ENCODE data around the gene EPHA1.

EPHA1 gene

DNA sequence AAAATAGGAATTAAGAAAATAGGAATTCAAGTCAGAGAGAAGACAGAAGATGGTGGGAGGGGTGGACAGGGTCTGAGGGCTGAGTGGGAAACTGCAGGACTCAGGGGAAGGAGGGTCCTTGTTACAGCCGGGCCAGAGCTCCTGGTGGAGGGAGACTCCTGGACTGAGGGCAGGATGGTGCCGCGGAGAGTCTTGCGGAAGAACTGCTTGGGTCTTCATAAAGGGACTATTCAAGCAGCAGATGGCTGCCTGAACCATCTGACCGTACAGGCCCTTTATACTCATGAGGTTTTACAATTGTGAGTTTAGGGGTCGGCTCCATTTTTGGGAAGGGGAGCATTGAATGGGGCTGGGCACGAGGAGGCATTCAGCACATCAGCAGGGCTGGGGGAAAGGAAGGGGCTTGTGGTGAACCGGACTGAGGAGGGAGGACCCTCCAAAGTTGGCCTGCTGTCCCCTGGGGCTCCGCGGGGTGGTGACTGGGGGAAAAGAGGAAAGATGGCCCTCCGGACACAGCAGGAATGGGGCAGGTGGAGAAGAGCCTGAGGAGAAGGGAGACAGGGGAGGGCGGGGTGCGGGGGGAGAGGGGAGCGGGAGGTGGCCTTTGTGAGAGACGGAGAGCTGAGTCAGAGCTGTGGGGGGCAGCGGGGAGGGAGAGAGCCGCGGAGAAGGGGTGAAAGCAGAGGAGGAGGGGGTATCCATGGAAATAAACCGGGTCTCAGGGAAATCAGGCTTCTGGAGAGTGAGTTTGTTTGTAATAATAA, 47.7 kb downstream of the EPHA1 start (continued):
- TF ChIP-seq ZIC2 (tag by site-specific recombination; IDR thresholded peaks at IDR 0.05), result peak; percentile 48
- no peak for TF ChIP-seq ZNF133 (tag by site-specific recombination; IDR thresholded peaks at IDR 0.05)
- TF ChIP-seq, protein P1, sequence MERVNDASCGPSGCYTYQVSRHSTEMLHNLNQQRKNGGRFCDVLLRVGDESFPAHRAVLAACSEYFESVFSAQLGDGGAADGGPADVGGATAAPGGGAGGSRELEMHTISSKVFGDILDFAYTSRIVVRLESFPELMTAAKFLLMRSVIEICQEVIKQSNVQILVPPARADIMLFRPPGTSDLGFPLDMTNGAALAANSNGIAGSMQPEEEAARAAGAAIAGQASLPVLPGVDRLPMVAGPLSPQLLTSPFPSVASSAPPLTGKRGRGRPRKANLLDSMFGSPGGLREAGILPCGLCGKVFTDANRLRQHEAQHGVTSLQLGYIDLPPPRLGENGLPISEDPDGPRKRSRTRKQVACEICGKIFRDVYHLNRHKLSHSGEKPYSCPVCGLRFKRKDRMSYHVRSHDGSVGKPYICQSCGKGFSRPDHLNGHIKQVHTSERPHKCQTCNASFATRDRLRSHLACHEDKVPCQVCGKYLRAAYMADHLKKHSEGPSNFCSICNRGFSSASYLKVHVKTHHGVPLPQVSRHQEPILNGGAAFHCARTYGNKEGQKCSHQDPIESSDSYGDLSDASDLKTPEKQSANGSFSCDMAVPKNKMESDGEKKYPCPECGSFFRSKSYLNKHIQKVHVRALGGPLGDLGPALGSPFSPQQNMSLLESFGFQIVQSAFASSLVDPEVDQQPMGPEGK (tag by site-specific recombination; IDR thresholded peaks at IDR 0.05), result no peak
- TF ChIP-seq ZNF76 (tag by site-specific recombination; IDR thresholded peaks at IDR 0.05; ENCODE audit: borderline replicate concordance, low read depth), result no peak
- no peak for TF ChIP-seq ZNF202 (tag by site-specific recombination; IDR thresholded peaks at IDR 0.05; ENCODE audit: borderline replicate concordance)

DNA sequence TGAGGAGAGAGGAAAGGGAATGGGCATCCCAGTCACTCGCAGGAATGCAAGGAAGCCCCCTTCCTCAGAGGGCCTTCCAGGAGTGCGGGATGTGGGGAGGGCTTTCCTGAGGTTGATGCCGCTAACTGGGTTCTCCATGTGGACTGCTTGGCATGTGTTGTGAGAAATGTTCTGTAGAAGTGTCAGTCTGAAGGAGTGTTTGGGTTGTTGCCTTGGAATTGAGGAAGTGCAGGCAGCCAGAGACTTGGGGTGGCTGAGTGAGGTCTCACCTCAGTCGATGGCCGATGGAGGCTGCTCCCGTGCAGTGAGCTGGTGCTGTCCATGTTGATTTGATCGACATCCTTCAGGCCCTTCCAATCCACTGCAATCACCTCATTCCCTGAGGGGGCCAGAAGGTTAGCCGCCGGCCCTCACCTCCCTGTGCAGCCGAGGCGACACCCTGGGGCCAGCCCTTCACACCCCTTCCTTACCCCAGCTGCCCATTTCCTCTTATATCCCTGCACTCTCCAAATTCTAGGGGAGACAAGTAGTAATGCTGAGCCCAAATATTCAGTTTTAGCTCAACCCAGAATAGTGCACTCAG, 48.8 kb downstream of the EPHA1 start:
- H3K36me3 ChIP-seq (ENCODE audit: control insufficient read depth in 2 of 2, insufficient read depth in 1 of 2, low read length in 2 of 2), result peaks cover 0 to 32% of the 10 kb centered on the region in 2 experiments; a peak in 1 of 3 replicates
- TF ChIP-seq SCRT1 (tag by site-specific recombination; IDR thresholded peaks at IDR 0.05; ENCODE audit: borderline replicate concordance) (no peak), ZEB2 (tag by site-specific recombination; IDR thresholded peaks at IDR 0.05) (no peak), ZFP69B (tag by site-specific recombination; IDR thresholded peaks at IDR 0.05) (no peak), ZNF621 (tag by site-specific recombination; IDR thresholded peaks at IDR 0.05) (no peak), ZNF558 (tag by site-specific recombination; IDR thresholded peaks at IDR 0.05) (no peak), ZSCAN16 (tag by site-specific recombination; IDR thresholded peaks at IDR 0.05) (no peak)
- H3K9me3 ChIP-seq (ENCODE audit: control insufficient read depth, insufficient read depth, low read depth, low read length), result no peaks in the 10 kb centered on the region
- CTCF ChIA-PET, result interaction anchor here (0.7 to 1.5 kb wide), 4 partner anchors 12 to 145 kb away, joined by 3 to 6 read pairs (median 5); no protein-coding TSS in a partner anchor
- POLR2A ChIA-PET, result no interaction called here
- no peak overlapping the region for H3K27ac ChIP-seq (ENCODE audit: extremely low read depth, low read depth, low read length)
- H3K4me1 ChIP-seq (ENCODE audit: control insufficient read depth, insufficient read depth, low read length), result no peaks in the 10 kb centered on the region
- no peak overlapping the region for H3K4me3 ChIP-seq (ENCODE audit: low read depth, low read length)

DNA sequence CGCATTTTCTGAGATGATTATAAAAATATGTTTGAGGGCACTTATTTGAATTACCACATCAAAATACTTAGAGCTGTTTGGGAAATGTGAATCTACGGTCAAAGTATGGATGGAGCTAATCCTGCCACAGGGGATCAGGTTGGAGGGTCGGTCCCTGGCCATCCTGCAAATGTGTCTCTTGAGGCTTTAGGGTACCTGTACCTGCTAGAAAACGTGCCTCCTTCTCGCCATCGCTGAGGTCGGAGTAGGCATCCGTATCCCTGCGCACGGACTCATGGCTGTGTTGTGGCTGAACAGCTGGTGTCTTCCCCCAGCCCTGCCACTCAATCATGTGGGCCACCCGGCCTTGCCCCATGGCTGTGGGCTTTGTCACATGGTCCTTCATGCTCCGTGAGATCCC, 50.0 kb downstream of the EPHA1 start:
- Histone ChIP-seq H3K4me3 (ENCODE audit: low read depth, low read length) (no peak overlapping the region), H3K27ac (ENCODE audit: extremely low read depth, low read depth, low read length) (no peak overlapping the region), H3K4me1 (ENCODE audit: control insufficient read depth, insufficient read depth, low read length) (no peaks in the 10 kb centered on the region), H3K9me3 (ENCODE audit: control insufficient read depth, insufficient read depth, low read depth, low read length) (no peaks in the 10 kb centered on the region), H3K36me3 (ENCODE audit: control insufficient read depth in 2 of 2, insufficient read depth in 1 of 2, low read length in 2 of 2) (peaks cover 0 to 32% of the 10 kb centered on the region in 2 experiments; a peak in 1 of 3 replicates)
- ChIA-PET POLR2A (no interaction called here), CTCF (interaction anchor here (2.3 kb wide), 1 partner anchor 14 kb away, joined by 6 read pairs; no protein-coding TSS in a partner anchor)
- TF ChIP-seq ZNF843 (tag by site-specific recombination; IDR thresholded peaks at IDR 0.05), result no peak
- TF ChIP-seq ZNF521 (tag by site-specific recombination; IDR thresholded peaks at IDR 0.05), result no peak
- no peak for TF ChIP-seq ZNF302 (tag by site-specific recombination; IDR thresholded peaks at IDR 0.05; ENCODE audit: low read depth)
- TF ChIP-seq ZNF654 (tag by site-specific recombination; IDR thresholded peaks at IDR 0.05; ENCODE audit: low read depth), result no peak
- TF ChIP-seq MZF1 (tag by site-specific recombination; IDR thresholded peaks at IDR 0.05; ENCODE audit: borderline replicate concordance), result no peak

DNA sequence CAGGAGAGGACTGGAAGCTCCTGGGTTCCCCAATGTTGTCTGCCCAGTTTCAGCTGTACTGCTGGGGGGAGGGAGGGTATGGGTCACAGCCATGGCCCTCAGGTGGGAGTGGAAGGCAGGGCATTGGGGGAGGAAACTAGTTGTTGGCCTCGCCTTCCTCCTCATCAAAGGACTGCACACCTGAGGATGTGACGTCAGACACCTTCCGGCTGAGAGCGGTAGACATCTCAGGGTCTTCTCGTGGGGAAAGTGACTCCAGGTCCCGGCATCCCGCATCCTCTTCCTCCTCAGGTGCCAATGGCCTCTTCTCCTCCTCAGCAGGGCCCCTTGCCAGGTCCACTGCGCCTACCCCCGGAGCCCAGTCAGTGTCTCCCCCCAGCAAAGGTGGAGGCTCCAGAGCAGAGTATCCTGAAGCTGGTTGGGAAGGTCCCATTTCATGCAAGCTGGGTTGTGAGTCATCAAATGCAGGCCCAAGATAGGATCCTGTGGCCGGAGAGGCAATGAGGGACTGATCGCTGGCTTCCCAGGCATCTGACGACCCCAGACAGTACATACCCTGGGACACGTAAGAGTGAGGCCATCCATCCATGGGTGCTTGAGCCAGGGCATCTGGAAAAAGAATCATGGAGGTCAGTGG, 52.1 kb downstream of the EPHA1 start:
- Histone ChIP-seq H3K4me3 (ENCODE audit: low read depth, low read length) (no peak overlapping the region), H3K27ac (ENCODE audit: extremely low read depth, low read depth, low read length) (no peak overlapping the region), H3K9me3 (ENCODE audit: control insufficient read depth, insufficient read depth, low read depth, low read length) (no peaks in the 10 kb centered on the region), H3K4me1 (ENCODE audit: control insufficient read depth, insufficient read depth, low read length) (no peaks in the 10 kb centered on the region), H3K36me3 (ENCODE audit: control insufficient read depth in 2 of 2, insufficient read depth in 1 of 2, low read length in 2 of 2) (peaks cover 0 to 32% of the 10 kb centered on the region in 2 experiments; a peak in 1 of 3 replicates)
- ChIA-PET CTCF (interaction anchor here (0.6 to 2.0 kb wide), 4 partner anchors 11 to 54 kb away, joined by 3 to 8 read pairs (median 4); no protein-coding TSS in a partner anchor), POLR2A (no interaction called here)
- TF ChIP-seq BCL11A (tag by site-specific recombination; IDR thresholded peaks at IDR 0.05; ENCODE audit: low read depth) (no peak), ZNF843 (tag by site-specific recombination; IDR thresholded peaks at IDR 0.05) (no peak), ZNF560 (tag by site-specific recombination; IDR thresholded peaks at IDR 0.05; ENCODE audit: borderline replicate concordance) (no peak), ZNF555 (tag by site-specific recombination; conservative IDR thresholded peaks at IDR 0.05) (no peak), OVOL3 (tag by site-specific recombination; IDR thresholded peaks at IDR 0.05) (no peak), GLIS2 (tag by site-specific recombination; IDR thresholded peaks at IDR 0.05) (no peak), ZNF146 (tag by site-specific recombination; IDR thresholded peaks at IDR 0.05) (no peak)
- TF ChIP-seq, protein P2, sequence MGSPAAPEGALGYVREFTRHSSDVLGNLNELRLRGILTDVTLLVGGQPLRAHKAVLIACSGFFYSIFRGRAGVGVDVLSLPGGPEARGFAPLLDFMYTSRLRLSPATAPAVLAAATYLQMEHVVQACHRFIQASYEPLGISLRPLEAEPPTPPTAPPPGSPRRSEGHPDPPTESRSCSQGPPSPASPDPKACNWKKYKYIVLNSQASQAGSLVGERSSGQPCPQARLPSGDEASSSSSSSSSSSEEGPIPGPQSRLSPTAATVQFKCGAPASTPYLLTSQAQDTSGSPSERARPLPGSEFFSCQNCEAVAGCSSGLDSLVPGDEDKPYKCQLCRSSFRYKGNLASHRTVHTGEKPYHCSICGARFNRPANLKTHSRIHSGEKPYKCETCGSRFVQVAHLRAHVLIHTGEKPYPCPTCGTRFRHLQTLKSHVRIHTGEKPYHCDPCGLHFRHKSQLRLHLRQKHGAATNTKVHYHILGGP (tag by site-specific recombination; IDR thresholded peaks at IDR 0.05), result no peak
- TF ChIP-seq, protein P3, sequence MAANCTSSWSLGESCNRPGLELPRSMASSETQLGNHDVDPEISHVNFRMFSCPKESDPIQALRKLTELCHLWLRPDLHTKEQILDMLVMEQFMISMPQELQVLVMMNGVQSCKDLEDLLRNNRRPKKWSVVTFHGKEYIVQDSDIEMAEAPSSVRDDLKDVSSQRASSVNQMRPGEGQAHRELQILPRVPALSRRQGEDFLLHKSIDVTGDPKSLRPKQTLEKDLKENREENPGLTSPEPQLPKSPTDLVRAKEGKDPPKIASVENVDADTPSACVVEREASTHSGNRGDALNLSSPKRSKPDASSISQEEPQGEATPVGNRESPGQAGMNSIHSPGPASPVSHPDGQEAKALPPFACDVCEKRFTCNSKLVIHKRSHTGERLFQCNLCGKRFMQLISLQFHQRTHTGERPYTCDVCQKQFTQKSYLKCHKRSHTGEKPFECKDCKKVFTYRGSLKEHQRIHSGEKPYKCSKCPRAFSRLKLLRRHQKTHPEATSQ (tag by site-specific recombination; IDR thresholded peaks at IDR 0.05), result no peak

Measured in HEK293 (cell line).